GM12865 (cell line): ENCODE data around the gene SHISA4.

Source experiments
- DNase-seq: peaks from one replicate; pipeline ENCODE4 v3.0.0; 2010; ENCODE audit warnings: low read depth
- H3K4me3 ChIP-seq: 2 replicates; pipeline ENCODE4 v1.5.1; 2011; ENCODE audit warnings: mild to moderate bottlenecking, low read depth, low read length, control low read depth
- TF ChIP-seq, protein P1 (sequence below): IDR thresholded peaks from 2 replicates; pipeline ENCODE4 v1.5.1; 2011; ENCODE audit warnings: low read length, control low read depth, low read depth, inconsistent platforms; ENCODE audit not compliant: insufficient read depth; ENCODE audit errors: missing control alignments

Gene SHISA4

DNA sequence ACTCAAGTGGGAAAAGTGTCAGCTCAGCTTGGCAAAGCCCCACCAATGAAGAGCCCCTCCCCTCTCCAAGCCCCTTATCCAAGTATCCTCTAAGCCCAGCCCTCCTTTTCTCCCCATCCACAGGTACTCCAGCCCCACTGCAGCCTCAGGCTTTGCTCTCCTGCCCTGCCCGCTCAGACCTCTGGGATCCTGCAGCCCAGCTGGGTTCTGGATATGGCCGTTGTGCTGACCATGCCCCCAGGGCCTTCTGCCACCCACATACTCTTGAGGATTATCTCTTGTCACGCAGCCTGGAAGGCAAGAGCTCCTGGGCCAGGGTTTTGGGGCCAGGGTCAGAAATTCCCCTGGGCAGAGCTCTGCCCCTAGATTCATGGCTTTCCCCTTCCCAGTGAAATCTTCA is 4.7 kb downstream of the SHISA4 start:
- H3K4me3 ChIP-seq, result no peak overlapping the region
- no peak for DNase-seq
- TF ChIP-seq, protein P1, sequence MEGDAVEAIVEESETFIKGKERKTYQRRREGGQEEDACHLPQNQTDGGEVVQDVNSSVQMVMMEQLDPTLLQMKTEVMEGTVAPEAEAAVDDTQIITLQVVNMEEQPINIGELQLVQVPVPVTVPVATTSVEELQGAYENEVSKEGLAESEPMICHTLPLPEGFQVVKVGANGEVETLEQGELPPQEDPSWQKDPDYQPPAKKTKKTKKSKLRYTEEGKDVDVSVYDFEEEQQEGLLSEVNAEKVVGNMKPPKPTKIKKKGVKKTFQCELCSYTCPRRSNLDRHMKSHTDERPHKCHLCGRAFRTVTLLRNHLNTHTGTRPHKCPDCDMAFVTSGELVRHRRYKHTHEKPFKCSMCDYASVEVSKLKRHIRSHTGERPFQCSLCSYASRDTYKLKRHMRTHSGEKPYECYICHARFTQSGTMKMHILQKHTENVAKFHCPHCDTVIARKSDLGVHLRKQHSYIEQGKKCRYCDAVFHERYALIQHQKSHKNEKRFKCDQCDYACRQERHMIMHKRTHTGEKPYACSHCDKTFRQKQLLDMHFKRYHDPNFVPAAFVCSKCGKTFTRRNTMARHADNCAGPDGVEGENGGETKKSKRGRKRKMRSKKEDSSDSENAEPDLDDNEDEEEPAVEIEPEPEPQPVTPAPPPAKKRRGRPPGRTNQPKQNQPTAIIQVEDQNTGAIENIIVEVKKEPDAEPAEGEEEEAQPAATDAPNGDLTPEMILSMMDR, result no peak

DNA sequence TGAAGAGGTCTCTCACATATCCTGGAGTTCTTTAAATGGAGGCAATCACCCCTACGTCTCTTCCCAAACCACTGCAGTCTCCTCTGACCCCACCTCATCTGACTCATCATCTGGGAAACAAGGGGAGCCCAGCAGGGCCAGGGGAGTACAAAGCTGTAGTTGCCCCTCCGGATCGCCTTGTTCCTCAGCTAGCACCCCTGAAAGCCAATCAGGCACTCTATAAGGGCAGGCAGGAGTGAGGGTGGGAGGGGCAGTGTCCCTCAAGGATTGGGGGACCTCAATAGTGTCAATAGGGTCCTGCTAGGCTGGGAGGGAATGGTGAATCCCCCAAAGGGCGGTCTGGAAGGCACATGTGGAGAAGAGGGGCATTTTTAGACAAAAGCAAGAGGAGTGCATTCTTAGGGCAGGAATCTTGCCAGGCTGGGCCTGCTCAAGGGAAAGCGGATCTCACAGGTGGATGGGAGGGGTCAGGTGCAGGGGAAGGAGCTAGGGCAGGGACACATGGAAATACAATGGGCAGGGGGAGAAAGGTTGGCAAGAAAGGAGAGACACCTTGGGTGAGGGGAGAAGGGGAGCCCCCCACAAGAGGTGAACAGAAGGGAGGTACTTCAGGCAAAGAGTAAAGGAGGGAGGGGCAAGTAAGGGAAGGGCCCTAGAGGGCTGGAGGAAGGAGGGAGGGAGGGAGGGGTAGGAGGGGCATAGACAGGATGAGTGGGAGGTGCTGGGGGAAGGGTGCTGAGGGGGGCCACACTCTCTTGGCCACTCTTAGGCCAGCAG is 5.8 kb downstream of the SHISA4 start:
- TF ChIP-seq, protein P1, result no peak
- no peak overlapping the region for H3K4me3 ChIP-seq
- no peak for DNase-seq

DNA sequence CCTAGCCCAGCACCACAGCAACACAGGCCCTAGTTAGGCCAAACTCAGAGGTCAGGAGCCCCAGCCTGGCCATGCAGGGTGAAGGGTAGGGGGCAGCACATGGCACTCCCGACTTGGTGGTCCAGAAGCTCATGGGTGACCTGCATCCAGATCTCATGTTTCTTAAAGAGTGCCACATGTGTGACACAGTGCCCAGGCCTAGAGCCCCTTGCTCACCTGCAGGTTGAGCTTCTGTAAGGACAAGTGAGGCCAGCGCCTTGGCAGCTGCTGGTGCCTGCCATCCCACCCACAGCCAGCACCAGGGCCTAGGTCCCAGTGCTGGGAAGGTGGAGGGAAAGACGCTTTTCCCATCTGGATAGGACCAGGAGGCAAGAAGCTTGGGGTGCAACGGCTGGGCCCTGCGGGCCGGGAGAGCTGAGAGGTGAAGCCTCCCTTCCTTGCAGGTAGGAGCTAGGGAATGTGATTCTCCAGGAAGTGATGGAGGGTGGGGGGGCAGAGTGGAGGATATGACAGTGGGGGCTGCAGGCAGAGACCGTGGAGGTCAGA is 6.5 kb downstream of the SHISA4 start:
- no peak overlapping the region for H3K4me3 ChIP-seq
- TF ChIP-seq, protein P1, result no peak
- DNase-seq, result no peak

DNA sequence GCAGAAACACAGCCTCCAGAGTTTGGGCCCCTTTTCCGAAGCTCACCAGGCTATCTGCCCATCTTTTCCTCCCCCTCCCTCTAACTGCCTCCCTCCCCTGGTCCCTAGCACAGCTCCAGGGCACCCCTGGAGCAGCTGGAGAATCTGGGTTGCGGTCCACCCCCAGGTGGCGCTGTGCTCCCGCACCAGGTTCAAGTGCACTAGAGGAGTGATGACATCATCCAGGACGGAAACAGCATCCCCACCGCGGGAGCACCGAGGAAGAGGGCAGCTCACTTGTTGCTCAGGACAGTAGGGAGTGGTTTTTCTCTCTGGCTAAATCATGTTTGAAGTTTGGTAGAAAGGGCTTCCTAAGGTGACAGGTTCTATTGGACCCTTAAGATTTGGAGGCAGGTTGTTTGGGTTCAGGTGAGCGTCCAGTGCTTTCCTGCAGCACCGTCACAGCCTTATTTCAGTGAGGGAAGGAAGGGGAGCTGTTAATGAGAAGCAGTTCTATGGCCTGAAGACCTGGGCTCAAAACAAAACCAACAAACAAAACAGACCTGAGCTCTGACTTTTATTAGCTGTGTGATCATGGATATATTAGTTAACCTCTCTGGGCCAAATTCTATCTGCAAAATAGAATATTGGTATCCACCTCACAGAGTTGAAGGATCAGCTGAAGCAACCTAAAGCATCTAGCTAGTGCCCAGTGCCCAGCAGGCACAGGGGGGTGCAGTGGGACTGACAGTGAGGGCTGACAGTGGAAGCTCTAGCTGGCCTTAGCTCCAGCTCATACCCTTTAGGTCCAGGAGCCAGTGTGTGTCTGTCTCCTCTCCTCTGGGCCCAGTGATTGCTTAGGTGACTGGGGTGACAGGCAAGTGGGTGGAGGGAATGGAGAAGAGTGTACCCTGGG is 7.5 kb downstream of the SHISA4 start:
- H3K4me3 ChIP-seq, result no peak overlapping the region
- DNase-seq, result peak; percentile 89
- TF ChIP-seq, protein P1, result peak; percentile 96

DNA sequence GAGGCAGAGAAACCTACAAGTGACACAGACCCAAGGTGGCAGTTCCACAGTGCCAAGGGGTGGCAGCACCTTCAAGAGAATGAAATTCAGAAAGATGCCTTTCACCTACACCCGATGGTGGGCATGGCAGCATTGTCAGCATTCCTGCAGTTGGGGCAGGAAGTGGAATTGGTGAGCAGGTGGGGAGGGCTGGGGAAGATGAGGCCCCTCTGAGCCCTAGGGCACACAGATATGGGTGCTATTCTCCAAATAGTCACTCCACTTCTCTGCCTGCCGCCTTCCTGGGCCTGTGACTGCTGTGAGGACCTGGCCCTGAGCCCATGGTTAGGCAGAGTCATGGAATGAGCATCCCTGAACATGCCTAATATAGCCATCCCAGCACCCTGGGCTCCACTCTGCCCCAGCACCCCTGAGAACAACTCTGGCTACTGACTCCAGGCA is 8.3 kb downstream of the SHISA4 start:
- TF ChIP-seq, protein P1, result no peak
- H3K4me3 ChIP-seq, result no peak overlapping the region
- no peak for DNase-seq

DNA sequence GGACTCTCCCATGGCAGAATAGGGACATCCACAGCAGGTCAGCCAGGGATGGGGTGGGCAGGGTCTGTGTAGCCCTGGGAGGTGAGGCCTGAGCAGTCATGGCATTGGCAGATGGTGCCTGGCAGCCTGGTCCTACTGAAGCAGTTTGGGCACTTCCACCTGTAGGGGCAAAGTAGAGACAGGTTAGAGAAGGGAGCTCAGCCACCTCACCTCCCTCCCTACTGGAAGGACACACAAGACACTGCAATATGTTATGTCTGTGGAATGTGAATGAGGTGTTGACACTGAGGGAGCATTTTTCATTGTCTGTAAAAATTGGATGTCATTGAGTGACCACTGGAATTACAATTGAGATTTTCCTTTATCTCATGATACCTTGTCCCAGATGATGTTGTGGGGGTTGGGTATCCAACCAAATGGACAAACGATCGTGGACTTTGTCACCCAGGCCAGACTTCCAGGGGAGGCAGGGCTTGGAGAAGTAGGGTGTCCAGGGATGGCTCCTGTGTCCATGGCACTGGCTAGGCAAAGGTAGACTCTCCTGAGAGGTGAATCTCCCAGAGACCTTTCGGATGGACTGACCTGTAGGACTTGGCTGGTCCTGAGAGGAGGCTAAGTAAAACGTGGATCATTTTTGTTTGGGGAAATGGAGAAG is 9.7 kb downstream of the SHISA4 start:
- TF ChIP-seq, protein P1, result no peak
- no peak for DNase-seq
- no peak overlapping the region for H3K4me3 ChIP-seq
